Measurements from ENCODE around the gene WDR88.

- TF ChIP-seq CTCF (IDR thresholded peaks at IDR 0.05; ENCODE audit: control extremely low read depth in 1 of 3, insufficient read depth in 1 of 3, low read depth in 1 of 3, low read length in 3 of 3) (no peak), SP4 (IDR thresholded peaks at IDR 0.05; ENCODE audit: low read length) (no peak), GABPA (IDR thresholded peaks at IDR 0.05; ENCODE audit: borderline replicate concordance, insufficient read depth, low read length) (no peak)
Measured at GRCh38 chr19:33195645-33196347, 63.9 kb downstream of the WDR88 start.

Data from H1 (cell line).